Activated naive CD4-positive, alpha-beta T cell treated with anti-CD3 and anti-CD28 coated beads, Interleukin-2, amount 50 U/mL, for 72 hours (primary cell): ENCODE data around the gene PDE9A. TPM values are rescaled to one million over a fixed set of nuclear protein-coding genes. Genes with fewer than 3 reads are reported as not detected.
"Not testable (repeated sequence)": the region's sequence is repeated elsewhere in the genome, so short reads cannot be mapped to it uniquely, and the experiment has no call there.

ENCODE experiments used
- ATAC-seq, 2 donors: fragments of 150-1000 bp; cut with Tn5 transposase; 2 replicates each; pipeline ENCODE4 v1.10.0; 2021; ENCODE audit warnings: mild to moderate bottlenecking in 2 of 2, moderate library complexity in 2 of 2
- DNase-seq, 2 donors: peaks; one replicate each; pipeline ENCODE4 v3.0.0; 2021 to 2022; ENCODE audit warnings: low spot score in 2 of 2
- H3K27ac Mint-ChIP-seq, 2 donors: one replicate each; pipeline ENCODE4 v1.8.0; 2022; ENCODE audit warnings: mild to moderate bottlenecking in 2 of 2, mixed read lengths in 2 of 2
- H3K36me3 Mint-ChIP-seq, 2 donors: one replicate each; pipeline ENCODE4 v1.8.0; 2022; ENCODE audit warnings: mixed read lengths in 2 of 2
- H3K9me3 Mint-ChIP-seq, 2 donors: one replicate each; pipeline ENCODE4 v1.8.0; 2022; ENCODE audit warnings: mixed read lengths in 2 of 2
- total RNA-seq, 2 donors: library from RNA; stranded (reverse); gene quantifications; one replicate each; pipeline ENCODE4 v1.2.3, GENCODE V29; 2022

Gene PDE9A
- total RNA-seq, 2 donors from 2014 or later: 4.2 to 7.9 TPM

DNA sequence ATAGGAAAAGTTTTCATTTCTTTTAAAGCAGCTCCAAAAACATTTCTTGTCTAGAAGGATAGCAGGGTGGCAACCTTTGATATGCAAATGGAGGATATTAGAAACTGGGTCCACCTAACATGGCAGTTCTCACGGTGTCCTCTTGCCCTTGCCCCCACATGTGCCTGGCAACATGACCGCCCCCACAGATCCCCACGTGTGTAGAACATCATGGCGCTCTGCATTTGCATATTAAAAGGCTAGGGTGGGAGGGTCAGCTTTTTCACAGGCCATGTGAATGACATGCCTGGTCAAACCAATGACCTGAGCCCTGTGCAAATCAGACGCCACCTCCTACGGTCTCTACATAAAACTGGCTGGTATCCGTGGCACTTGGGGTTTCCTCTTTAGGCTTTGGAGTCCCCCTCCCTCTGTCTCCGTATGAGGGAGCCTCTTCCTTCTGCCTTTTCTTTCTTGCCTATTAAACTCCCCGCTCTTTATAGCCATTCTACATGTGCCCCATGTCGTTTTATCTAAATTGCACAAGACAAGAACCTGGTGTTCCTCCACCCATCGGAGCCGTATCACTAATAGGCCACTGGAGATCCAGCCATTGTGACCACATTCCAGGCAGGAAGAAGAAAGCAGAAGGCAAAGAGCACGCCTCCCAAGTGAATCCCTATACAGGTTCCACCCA, 154.7 kb downstream of the PDE9A start:
- ATAC-seq: no peak
- Mint-ChIP-seq H3K36me3 (no peaks in the 10 kb centered on the region), H3K9me3 (no peaks in the 10 kb centered on the region), H3K27ac (no peak overlapping the region)
- DNase-seq: no peak

DNA sequence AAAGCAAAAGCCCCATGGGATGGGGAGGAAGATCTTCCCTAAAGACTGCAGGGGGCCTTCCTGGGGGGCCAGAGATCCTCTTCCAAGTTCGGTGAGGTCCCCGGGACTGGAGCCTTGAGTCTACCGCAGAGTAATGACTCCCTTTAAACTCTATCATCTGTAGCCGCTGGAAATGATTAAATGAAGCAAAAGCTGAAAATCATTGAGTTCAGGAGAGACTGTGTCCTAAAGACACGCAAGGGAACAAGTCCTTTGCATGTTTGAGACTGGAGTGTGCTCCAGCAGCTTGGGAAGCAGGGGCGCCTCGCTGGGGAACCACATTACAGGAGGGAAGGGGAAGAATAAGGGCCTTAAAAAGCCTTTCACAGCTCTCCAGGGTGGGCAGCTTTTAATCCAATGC, 155.8 kb downstream of the PDE9A start:
- Mint-ChIP-seq H3K36me3 (no peaks in the 10 kb centered on the region), H3K27ac (no peak overlapping the region), H3K9me3 (no peaks in the 10 kb centered on the region)
- ATAC-seq (no peak), DNase-seq (no peak)

DNA sequence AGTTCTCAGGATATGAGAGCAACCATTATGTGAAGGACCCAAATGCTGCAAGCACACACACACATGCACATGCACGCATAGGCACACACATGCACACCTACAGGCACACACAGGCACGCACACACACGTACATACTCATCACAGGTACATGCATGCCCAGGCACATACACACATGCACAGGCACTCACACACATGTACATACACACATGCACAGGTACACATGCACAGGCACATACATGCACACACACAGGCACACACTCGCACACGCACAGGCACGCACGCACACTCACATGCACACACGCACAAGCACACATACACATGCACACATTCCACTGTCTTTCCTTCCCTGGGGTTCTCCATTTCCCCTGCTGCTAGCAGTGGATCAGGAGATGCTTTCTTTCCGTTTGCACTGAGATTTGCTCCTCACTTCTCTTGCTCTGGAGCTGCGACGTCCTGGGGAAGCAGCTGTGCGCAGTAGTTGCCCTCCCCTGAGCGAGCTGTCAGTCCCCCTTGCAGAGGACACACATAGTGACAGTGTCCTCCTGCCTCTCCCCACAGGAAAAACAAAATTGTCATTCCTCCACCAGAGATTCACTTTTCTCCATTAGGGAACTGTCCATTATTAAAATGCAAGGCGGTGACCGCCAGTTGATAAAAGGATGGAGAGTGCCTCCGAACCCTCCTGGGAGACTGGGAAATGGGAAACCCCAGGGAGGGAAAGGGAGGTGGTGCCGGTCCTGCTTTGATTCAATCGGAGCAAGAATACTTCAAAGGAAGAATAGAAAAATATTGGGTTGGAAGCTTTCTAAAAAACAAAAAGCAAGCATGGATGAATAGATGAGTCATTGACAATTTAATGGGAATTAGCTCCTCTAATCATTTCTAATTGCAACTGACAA, 156.4 kb downstream of the PDE9A start:
- Mint-ChIP-seq H3K27ac (no peak overlapping the region), H3K9me3 (peaks cover 0 to under 1% of the 10 kb centered on the region in 2 donors), H3K36me3 (peaks cover 0 to 1% of the 10 kb centered on the region in 2 donors)
- ATAC-seq: no peak
- DNase-seq: no peak

DNA sequence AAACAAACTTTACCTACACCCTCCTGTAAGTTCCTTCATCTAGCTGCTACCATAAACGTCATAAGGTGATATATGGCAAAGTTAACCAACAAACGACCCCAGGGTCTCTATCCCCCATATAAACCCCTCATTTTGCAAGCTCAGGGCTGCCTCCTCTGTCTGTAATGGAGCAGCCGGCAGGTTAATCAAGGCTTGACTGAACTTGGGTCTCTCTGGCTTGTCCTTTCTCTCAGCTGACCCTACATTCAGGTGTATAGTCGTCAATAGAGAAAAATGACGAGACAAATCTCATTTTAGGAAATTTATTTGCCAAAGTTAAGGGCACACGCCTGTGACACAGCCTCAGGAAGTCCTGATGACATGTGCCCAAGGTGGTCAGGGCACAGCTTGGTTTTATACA, 158.5 kb downstream of the PDE9A start:
- Mint-ChIP-seq H3K36me3 (peaks cover 0 to 6% of the 10 kb centered on the region in 2 donors), H3K27ac (no peak overlapping the region), H3K9me3 (peaks cover 0 to 4% of the 10 kb centered on the region in 2 donors)
- DNase-seq: no peak
- ATAC-seq: no peak

DNA sequence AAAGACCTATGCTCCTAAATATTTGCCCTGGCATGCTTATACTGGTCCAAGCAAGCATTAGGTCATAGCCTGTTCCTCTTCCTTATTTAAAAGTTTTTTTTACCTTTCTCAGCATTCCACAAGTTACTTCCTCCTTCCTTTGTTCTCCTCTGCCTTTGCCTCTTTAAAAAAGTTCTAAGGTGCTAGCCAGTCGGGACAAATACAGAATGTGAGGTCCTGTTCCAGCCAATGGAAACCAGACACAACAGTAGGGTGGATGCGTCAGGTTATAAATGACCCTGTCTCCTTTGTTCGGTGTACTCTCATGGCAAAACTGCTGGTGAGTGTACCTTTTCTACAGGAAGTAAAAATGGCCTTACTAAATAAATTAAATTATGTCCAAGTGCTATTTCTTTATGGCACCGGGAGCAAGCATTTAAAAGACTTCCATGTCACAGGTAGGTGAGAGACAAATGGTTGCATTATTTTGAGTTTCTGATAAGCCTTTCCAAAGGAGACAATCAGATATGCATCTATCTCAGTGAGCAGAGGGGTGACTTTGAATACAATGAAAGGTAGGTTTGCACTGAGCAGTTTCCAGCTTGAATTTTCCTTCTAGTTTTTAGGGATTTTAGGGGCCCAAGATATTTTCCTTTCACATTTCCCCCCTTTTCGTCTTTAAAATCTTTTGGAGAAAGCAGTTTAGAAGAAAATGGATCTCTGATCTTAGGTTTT, 159.3 kb downstream of the PDE9A start:
- not testable (repeated sequence) for H3K27ac Mint-ChIP-seq, H3K36me3 Mint-ChIP-seq, DNase-seq, H3K9me3 Mint-ChIP-seq, ATAC-seq

DNA sequence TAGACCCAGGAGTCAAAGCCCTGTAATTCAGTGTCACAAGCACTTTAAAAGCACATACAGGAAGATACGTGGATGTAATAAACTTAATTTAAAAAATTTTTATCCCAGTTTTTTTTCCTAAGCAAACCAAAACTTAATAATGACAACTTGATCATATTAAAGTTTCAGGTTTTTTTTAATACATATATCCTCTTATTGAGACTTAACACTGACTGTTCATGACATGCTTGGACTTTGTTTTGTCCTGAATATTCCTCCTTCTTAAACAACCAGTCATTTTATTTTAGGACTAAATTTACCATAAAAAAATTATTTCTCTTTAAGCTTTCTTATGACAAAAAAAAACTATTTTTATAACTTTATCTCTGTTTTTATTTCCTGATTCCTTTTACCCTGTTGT, 161.8 kb downstream of the PDE9A start:
- peaks cover 0 to 4% of the 10 kb centered on the region in 2 donors for H3K9me3 Mint-ChIP-seq
- H3K27ac Mint-ChIP-seq: no peak overlapping the region
- no peak for DNase-seq
- no peak for ATAC-seq
- H3K36me3 Mint-ChIP-seq: peaks cover 0 to 6% of the 10 kb centered on the region in 2 donors

DNA sequence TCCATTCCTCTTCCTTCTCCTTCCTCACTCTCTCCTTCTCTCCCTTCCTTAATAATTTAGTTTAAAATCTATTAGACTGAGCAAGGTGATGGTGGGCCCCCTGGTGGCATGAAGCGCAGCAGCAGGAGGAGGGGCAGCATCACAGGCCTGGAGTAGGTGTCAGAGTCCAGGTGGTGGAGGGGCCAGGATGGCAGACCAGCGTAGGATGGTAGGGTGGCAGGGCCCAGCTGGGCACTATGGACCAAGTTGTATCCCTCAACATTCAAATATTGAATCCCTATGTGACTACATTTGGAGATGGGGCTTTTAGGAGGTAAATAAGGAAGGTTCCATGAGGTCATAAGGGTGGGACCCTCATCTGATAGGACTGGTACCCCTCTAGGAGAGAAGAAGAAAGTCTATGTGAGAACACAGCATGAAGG, 164.9 kb downstream of the PDE9A start:
- peaks cover 0 to 6% of the 10 kb centered on the region in 2 donors for H3K36me3 Mint-ChIP-seq
- DNase-seq (peak in 1 of 2 donors; percentile 65), ATAC-seq (peak; percentile 77 to 85)
- H3K27ac Mint-ChIP-seq: no peak overlapping the region
- H3K9me3 Mint-ChIP-seq: peaks cover 0 to 4% of the 10 kb centered on the region in 2 donors

DNA sequence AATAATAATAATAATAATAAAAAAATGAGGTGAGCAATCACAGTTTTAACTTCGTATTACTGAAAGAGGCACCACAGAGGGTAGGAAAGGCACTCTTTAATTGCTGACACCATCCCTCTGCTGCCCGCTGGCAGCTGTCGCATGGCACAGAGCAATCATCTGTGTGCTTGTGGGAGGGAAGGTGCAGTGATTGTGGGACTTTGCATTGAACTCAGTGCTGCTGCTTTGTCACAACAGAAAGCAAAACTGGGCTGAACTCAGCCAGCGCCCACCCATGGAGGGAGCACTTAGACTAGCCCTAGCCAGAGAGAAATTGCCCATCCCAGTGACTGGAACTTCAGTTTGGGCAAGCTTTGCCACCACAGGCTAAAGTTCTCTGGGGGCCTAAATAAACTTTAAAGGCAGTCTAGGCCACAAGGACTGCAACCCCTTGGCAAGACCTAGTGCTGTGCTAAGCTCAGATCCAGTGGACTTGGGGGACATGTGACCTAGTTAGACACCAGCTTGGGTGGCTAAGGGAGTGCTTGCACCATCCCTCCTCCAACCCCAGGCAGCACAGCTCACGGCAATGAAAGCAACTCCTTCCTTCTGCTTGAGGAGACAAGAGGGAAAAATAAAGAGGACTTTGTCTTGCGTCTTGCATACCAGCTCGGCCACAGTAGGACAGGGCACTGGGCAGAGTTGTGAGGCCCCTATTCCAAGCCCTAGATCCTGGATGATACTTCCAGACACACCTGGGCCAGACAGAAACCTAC, 166.6 kb downstream of the PDE9A start:
- DNase-seq (no peak), ATAC-seq (no peak)
- Mint-ChIP-seq H3K36me3 (peaks cover 0 to 2% of the 10 kb centered on the region in 2 donors), H3K27ac (no peak overlapping the region), H3K9me3 (peaks cover 0 to under 1% of the 10 kb centered on the region in 2 donors)

DNA sequence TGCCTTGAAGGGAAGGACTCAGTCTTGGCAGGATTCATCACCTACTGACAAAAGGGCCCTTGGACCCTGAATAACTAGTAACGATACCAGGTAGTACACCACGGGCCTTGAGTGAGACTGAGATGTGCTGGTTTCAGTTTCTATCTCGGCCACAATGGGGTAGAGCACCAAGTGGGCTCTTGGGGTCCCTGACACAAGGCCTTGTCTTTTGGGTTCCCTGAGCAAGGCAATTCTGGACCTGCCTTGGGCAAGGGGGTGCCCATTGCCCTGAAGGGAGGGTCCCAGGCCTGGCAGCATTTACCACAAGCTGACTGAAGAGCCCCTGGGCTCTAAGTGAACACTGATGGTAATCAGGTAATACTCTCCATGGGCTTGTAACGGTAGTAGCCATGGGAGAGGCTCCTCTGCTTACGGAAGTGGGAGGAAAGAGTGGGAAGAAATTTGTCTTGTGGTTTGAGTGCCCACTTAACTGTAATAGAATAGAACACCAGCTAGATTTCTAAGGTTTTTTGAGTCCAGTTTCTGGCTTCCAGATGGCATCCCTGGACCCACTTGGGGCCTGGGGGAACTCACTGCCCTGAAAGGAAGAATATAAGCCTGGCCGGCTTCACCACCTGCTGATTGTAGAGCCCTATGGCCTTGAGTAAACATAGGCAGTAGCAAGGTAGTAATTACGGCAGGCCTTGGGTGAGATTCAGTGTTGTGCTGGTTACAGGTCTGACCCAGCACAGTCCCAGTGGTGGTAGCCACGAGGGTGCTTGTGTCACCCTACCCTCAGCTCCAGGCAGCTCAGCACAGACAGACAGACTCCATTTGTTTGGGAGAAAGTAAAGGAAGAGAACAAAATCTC, 167.4 kb downstream of the PDE9A start:
- no peaks in the 10 kb centered on the region for H3K9me3 Mint-ChIP-seq
- no peak overlapping the region for H3K27ac Mint-ChIP-seq
- H3K36me3 Mint-ChIP-seq: no peaks in the 10 kb centered on the region
- DNase-seq (no peak), ATAC-seq (no peak)

Other genes with a start within 250 kb of the PDE9A start
- gene UBASH3A, start 249.7 kb upstream of the PDE9A start, total RNA-seq: 10 to 100 TPM; 13.0 to 51.9 TPM
- under 1 TPM; 0.11 to 0.33 TPM for gene RSPH1, start 157.4 kb upstream of the PDE9A start, total RNA-seq
- 10 to 100 TPM; 15.2 to 20.6 TPM for gene SLC37A1, start 139.8 kb upstream of the PDE9A start, total RNA-seq
- gene WDR4, start 225.9 kb downstream of the PDE9A start, total RNA-seq: 10 to 100 TPM; 25.6 to 38.7 TPM
- gene NDUFV3, start 239.7 kb downstream of the PDE9A start, total RNA-seq: 10 to 100 TPM; 25.3 to 25.7 TPM